ENCODE measurements around the gene IRF2.
"Not testable (repeated sequence)": the region's sequence is repeated elsewhere in the genome, so short reads cannot be mapped to it uniquely, and the experiment has no call there.

DNA sequence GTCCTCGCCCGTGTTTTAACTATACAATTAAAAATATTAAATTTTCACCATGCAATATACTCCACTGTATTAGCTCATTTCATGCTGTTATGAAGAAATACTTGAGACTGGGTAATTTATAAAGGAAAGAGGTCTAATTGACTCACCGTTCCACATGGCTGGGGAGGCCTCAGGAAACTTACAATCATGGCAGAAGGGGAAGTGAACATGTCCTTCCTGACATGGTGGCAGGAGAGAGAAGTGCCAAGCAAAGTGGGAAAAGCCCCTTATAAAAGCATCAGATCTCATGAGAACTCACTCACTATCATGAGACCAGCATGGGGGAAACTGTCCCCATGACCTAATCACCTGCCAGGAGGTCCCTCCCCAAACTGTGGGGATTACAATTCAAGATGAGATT lies 98.7 kb downstream of the IRF2 start:
- TF ChIP-seq, protein P1, sequence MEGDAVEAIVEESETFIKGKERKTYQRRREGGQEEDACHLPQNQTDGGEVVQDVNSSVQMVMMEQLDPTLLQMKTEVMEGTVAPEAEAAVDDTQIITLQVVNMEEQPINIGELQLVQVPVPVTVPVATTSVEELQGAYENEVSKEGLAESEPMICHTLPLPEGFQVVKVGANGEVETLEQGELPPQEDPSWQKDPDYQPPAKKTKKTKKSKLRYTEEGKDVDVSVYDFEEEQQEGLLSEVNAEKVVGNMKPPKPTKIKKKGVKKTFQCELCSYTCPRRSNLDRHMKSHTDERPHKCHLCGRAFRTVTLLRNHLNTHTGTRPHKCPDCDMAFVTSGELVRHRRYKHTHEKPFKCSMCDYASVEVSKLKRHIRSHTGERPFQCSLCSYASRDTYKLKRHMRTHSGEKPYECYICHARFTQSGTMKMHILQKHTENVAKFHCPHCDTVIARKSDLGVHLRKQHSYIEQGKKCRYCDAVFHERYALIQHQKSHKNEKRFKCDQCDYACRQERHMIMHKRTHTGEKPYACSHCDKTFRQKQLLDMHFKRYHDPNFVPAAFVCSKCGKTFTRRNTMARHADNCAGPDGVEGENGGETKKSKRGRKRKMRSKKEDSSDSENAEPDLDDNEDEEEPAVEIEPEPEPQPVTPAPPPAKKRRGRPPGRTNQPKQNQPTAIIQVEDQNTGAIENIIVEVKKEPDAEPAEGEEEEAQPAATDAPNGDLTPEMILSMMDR (IDR thresholded peaks at IDR 0.05; ENCODE audit: low read depth, low read length) = not testable (repeated sequence)
- TF ChIP-seq POLR2A (IDR thresholded peaks at IDR 0.05; ENCODE audit: extremely low read depth, insufficient read length) = not testable (repeated sequence)
